ENCODE results near the gene AVL9.
"Not testable (repeated sequence)": the region's sequence is repeated elsewhere in the genome, so short reads cannot be mapped to it uniquely, and the experiment has no call there.

Gene AVL9

GRCh38 chr7:32495298-32496051 is at the start of gene AVL9:
Gene AVL9, plus strand, starts transcription at chr7:32495489. Its CDS starts 221 bp downstream, at chr7:32495710.
- FAIRE-seq (no peak), DNase-seq (ENCODE audit: low spot score) (peak; percentile 88)

GRCh38 chr7:32447218-32447617 is 48.1 kb upstream of the AVL9 start:
- DNase-seq (ENCODE audit: low spot score) (no peak), FAIRE-seq (no peak)

- FAIRE-seq (no peak), DNase-seq (ENCODE audit: low spot score) (no peak)
These were observed 41.8 kb upstream of the AVL9 start for GRCh38 chr7:32453341-32454011.

GRCh38 chr7:32458025-32458424 is 37.3 kb upstream of the AVL9 start:
- FAIRE-seq: no peak
- DNase-seq (ENCODE audit: low spot score): no peak

- DNase-seq (ENCODE audit: low spot score): no peak
- no peak for FAIRE-seq
These were observed 35.5 kb upstream of the AVL9 start for GRCh38 chr7:32459788-32460187.

GRCh38 chr7:32461484-32461883 is 33.8 kb upstream of the AVL9 start:
- no peak for DNase-seq (ENCODE audit: low spot score)
- no peak for FAIRE-seq

GRCh38 chr7:32462451-32462850 is 32.8 kb upstream of the AVL9 start:
- FAIRE-seq (no peak), DNase-seq (ENCODE audit: low spot score) (no peak)

GRCh38 chr7:32462977-32463376 is 32.3 kb upstream of the AVL9 start:
- DNase-seq (ENCODE audit: low spot score) (no peak), FAIRE-seq (no peak)

- DNase-seq (ENCODE audit: low spot score); FAIRE-seq: not testable (repeated sequence)
These were observed 30.5 kb upstream of the AVL9 start for GRCh38 chr7:32464641-32465416.

- not testable (repeated sequence) for DNase-seq (ENCODE audit: low spot score); FAIRE-seq
These were observed 25.3 kb upstream of the AVL9 start for GRCh38 chr7:32470004-32470403.

GRCh38 chr7:32470871-32471270 is 24.4 kb upstream of the AVL9 start:
- no peak for FAIRE-seq

GRCh38 chr7:32472015-32472414 is 23.3 kb upstream of the AVL9 start:
- FAIRE-seq (no peak), DNase-seq (ENCODE audit: low spot score) (no peak)

More at GRCh38 chr7:32470871-32471270, 24.4 kb upstream of the AVL9 start:
- DNase-seq (ENCODE audit: low spot score): no peak

- FAIRE-seq (no peak), DNase-seq (ENCODE audit: low spot score) (no peak)
These were observed 21.3 kb upstream of the AVL9 start for GRCh38 chr7:32474008-32474407.

GRCh38 chr7:32476816-32477648 is 18.3 kb upstream of the AVL9 start:
- DNase-seq (ENCODE audit: low spot score) (no peak), FAIRE-seq (no peak)

- FAIRE-seq: no peak
These were observed 17.7 kb upstream of the AVL9 start for GRCh38 chr7:32477649-32477980.

GRCh38 chr7:32479574-32480200 is 15.6 kb upstream of the AVL9 start:
- DNase-seq (ENCODE audit: low spot score): peak; percentile 51
- FAIRE-seq: peak; percentile 39

More at GRCh38 chr7:32477649-32477980, 17.7 kb upstream of the AVL9 start:
- DNase-seq (ENCODE audit: low spot score): no peak

GRCh38 chr7:32481176-32481575 is 14.1 kb upstream of the AVL9 start:
- DNase-seq (ENCODE audit: low spot score) (no peak), FAIRE-seq (no peak)

- DNase-seq (ENCODE audit: low spot score) (no peak), FAIRE-seq (no peak)
These were observed 13.4 kb upstream of the AVL9 start for GRCh38 chr7:32481921-32482320.

GRCh38 chr7:32489788-32490126 is 5.5 kb upstream of the AVL9 start:
- no peak for DNase-seq (ENCODE audit: low spot score)
- no peak for FAIRE-seq

GRCh38 chr7:32490127-32490796 is 5.0 kb upstream of the AVL9 start, which contains the start of gene LSM5:
Gene LSM5, minus strand, starts transcription at chr7:32490380. Its CDS starts 15 bp downstream, at chr7:32490365.
- DNase-seq (ENCODE audit: low spot score) (peak; percentile 88), FAIRE-seq (no peak)

Measured in RCC 7860 (cell line).